Measurements from ENCODE around the gene IPO13.

Gene IPO13

DNA sequence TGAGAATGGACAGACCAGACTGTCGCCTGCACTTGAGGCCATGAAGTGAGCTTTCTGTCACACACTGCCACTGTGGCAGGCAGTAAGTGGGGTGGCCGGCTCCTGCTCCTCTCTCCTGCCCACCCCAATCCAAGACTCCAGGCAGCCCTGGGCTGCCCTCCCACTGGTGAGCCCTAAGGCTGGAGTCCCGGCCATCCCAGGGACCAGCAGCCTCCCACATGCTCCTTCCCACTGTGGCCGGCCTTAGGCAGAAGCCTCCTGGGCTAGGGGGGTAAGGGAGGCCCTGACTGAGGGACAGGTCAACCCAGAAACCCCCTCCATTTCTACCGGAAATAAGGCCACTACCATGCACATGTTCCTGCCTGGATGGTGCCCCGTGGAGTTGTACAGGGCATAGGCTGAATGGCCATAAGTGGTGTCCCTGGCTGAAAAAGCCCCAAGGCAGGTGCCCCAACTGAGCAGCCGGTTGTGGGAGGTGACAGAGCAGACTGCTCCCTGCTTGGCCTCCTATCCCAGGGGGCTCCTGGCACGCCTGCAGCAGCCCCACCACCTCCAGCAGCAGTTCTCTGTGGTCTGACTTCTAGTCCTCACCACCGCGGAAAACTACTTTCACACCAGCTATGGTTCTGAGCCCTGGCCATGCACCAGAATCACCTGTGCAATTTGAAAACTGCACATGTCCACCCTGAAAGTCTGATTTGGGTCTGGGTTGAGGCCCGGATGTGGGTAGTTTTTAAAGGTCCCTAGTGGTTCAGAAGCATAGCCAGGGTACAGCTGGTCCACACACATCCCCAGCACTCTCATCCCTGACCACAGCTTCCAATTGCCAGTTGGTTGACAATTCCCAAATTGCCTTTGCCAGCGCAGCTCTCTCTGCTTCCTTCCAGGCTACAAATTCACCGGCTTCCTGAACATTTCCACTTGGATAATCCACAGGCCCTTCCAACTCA is 14.8 kb upstream of the IPO13 start:
- H3K27me3 ChIP-seq (ENCODE audit: control insufficient read depth in 1 of 2, insufficient read depth in 2 of 2, low read length in 2 of 2) = no peaks in the 10 kb centered on the region
- H3K27ac ChIP-seq (ENCODE audit: low read length) = no peak overlapping the region
- no peak overlapping the region for H3K4me3 ChIP-seq (ENCODE audit: low read length in 2 of 2)
- no peak overlapping the region for H3K9ac ChIP-seq (ENCODE audit: low read length in 2 of 2)
- peaks cover 39% of the 10 kb centered on the region for H3K4me1 ChIP-seq (ENCODE audit: control insufficient read depth, insufficient read depth, low read length)
- H3K9me3 ChIP-seq (ENCODE audit: control insufficient read depth in 2 of 2, low read length in 2 of 2) = no peaks in the 10 kb centered on the region
- no peaks in the 10 kb centered on the region for H3K36me3 ChIP-seq (ENCODE audit: control insufficient read depth in 2 of 2, insufficient read depth in 2 of 2, low read length in 2 of 2)

DNA sequence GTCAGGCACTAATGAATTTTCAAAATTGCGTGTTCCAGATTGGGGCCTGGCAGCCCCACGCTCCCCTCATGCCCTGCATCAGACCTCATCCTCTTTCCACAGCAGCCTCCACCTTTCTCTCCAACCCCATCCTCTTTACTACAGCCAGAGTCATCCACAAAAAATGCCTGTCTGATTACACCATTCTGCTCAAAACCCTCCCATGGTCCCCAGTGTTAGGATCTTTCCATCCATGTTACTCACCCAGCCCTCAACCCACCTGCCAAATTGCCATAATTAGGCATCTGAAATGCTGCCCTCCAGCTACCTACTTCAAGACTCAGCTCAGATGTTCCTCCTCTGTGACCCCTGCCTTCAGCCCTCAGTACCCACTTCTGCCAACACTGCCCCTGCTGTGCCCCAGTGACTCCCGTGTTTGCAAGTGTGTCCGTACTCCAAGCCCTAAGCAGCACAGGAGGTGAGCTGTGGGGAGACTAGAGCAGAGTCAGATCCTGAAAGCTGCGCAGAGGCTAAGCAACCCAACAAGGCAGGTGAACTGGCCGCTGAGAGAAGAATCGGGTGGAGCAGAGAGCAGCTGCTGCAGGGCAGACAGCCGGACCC is 13.9 kb upstream of the IPO13 start:
- H3K9me3 ChIP-seq (ENCODE audit: control insufficient read depth in 2 of 2, low read length in 2 of 2) = no peaks in the 10 kb centered on the region
- peak overlapping the region; percentile 57 to 75 for H3K4me3 ChIP-seq (ENCODE audit: low read length in 2 of 2)
- peaks cover 40% of the 10 kb centered on the region for H3K4me1 ChIP-seq (ENCODE audit: control insufficient read depth, insufficient read depth, low read length)
- H3K9ac ChIP-seq (ENCODE audit: low read length in 2 of 2) = peak overlapping the region; percentile 33 to 64
- H3K27ac ChIP-seq (ENCODE audit: low read length) = no peak overlapping the region
- no peaks in the 10 kb centered on the region for H3K36me3 ChIP-seq (ENCODE audit: control insufficient read depth in 2 of 2, insufficient read depth in 2 of 2, low read length in 2 of 2)
- H3K27me3 ChIP-seq (ENCODE audit: control insufficient read depth in 1 of 2, insufficient read depth in 2 of 2, low read length in 2 of 2) = no peaks in the 10 kb centered on the region

DNA sequence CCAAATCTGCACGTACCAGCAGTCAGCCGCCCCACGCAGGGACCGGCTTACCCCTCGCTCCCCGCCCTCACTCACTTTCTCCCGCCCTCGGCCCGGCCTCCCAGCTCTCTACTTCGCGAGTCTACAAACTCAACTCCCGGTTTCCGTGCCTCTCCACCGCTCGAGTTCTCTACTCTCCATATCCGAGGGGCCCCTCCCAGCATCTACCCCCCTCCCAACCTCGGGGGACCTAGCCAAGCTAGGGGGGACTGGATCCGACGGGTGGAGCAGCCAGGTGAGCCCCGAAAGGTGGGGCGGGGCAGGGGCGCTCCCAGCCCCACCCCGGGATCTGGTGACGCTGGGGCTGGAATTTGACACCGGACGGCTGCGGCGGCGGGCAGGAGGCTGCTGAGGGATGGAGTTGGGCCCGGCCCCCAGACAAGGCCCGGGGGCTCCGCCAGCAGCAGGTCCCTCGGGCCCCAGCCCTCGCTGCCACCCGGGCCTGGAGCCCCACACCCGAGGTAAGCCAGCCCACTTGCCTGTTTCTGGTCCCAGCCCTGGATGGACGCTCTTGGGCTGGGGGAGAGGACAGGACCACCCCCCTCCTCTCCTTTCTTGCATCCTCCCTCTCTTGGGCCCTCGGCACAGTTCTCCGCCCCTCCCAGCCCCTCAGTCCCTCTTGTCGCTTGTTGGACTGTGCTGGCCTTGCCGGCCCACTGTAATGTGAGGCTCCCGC is 13.2 kb upstream of the IPO13 start, which contains the start of gene ARTN:
TSS of gene ARTN (plus strand) at position 416 of the 715 bp plus-strand sequence. CDS start 1,856 bp downstream, outside the sequence.
- Histone ChIP-seq H3K27ac (ENCODE audit: low read length) (peak within 1 kb of the TSS; percentile 24), H3K36me3 (ENCODE audit: control insufficient read depth in 2 of 2, insufficient read depth in 2 of 2, low read length in 2 of 2) (no peaks in the 10 kb centered on the region), H3K9me3 (ENCODE audit: control insufficient read depth in 2 of 2, low read length in 2 of 2) (no peaks in the 10 kb centered on the region), H3K27me3 (ENCODE audit: control insufficient read depth in 1 of 2, insufficient read depth in 2 of 2, low read length in 2 of 2) (no peaks in the 10 kb centered on the region), H3K9ac (ENCODE audit: low read length in 2 of 2) (peak within 1 kb of the TSS; percentile 33 to 64), H3K4me3 (ENCODE audit: low read length in 2 of 2) (peak within 1 kb of the TSS; percentile 57 to 75), H3K4me1 (ENCODE audit: control insufficient read depth, insufficient read depth, low read length) (peaks cover 40% of the 10 kb centered on the region)

DNA sequence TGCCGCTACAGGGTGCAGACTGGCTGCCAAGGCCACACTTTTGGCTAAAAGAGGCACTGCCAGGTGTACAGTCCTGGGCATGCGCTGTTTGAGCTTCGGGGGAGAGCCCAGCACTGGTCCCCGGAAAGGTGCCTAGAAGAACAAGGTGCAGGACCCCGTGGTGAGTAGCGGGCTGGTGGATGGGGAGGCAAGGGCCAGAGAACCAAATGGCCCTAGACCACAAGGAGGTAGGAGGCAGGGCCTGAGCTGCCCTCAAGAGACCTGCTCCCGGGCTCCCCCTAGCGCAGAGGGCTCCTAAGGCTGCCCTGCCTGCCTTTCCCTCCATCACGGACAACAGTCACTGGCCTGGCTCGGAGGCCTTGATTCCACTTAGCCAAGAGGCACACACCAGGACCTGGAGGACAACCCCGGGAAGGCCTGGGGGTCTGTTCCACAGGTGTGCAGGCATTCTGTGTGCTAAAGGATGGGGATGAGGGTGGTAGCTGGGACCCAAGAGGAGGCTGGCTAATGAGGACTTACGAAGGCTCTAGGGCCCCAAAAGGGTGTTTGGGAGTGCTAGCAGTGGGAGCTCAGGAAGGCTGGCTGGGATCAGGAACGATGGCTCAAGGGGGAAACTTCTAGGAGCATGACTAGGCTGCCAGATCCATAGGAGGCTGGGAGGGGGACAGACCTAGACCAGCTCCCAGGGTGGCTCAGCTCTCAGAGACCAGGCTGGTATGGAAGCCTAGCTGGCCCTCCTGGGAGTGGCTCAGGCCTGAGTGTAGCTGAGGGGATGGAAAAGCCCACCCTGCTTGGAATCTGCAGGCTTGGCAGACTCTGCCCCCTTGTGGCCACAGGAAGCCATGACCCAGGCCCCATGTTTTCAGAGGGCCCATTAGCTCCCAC is 12.4 kb upstream of the IPO13 start:
- Histone ChIP-seq H3K9ac (ENCODE audit: low read length in 2 of 2) (peak overlapping the region in 1 of 2 donors; percentile 64), H3K4me1 (ENCODE audit: control insufficient read depth, insufficient read depth, low read length) (peaks cover 40% of the 10 kb centered on the region), H3K27ac (ENCODE audit: low read length) (peak overlapping the region; percentile 24), H3K4me3 (ENCODE audit: low read length in 2 of 2) (peak overlapping the region; percentile 57 to 75), H3K9me3 (ENCODE audit: control insufficient read depth in 2 of 2, low read length in 2 of 2) (no peaks in the 10 kb centered on the region), H3K36me3 (ENCODE audit: control insufficient read depth in 2 of 2, insufficient read depth in 2 of 2, low read length in 2 of 2) (no peaks in the 10 kb centered on the region), H3K27me3 (ENCODE audit: control insufficient read depth in 1 of 2, insufficient read depth in 2 of 2, low read length in 2 of 2) (no peaks in the 10 kb centered on the region)

DNA sequence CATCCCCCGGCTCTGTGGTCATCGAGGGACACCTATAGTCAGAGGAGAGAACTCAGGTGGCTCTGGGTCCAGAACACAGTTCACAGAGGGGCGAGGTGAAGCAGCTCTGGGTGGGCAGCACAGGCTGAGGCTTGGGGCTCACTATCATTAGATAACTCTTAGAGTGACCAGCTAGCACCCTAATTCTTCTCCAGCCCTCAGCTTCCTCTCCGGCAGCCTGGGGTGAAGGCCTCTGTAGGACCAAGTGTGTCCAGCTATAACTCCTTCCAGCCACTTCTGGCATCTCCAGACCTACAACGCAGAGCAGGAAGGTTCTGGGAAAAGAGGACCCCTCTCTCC is 11.8 kb upstream of the IPO13 start:
- H3K27me3 ChIP-seq (ENCODE audit: control insufficient read depth in 1 of 2, insufficient read depth in 2 of 2, low read length in 2 of 2) = no peaks in the 10 kb centered on the region
- H3K9ac ChIP-seq (ENCODE audit: low read length in 2 of 2) = peak overlapping the region in 1 of 2 donors; percentile 51
- peak overlapping the region in 1 of 2 donors; percentile 75 for H3K4me3 ChIP-seq (ENCODE audit: low read length in 2 of 2)
- no peaks in the 10 kb centered on the region for H3K9me3 ChIP-seq (ENCODE audit: control insufficient read depth in 2 of 2, low read length in 2 of 2)
- no peak overlapping the region for H3K27ac ChIP-seq (ENCODE audit: low read length)
- H3K4me1 ChIP-seq (ENCODE audit: control insufficient read depth, insufficient read depth, low read length) = peaks cover 40% of the 10 kb centered on the region
- H3K36me3 ChIP-seq (ENCODE audit: control insufficient read depth in 2 of 2, insufficient read depth in 2 of 2, low read length in 2 of 2) = no peaks in the 10 kb centered on the region

DNA sequence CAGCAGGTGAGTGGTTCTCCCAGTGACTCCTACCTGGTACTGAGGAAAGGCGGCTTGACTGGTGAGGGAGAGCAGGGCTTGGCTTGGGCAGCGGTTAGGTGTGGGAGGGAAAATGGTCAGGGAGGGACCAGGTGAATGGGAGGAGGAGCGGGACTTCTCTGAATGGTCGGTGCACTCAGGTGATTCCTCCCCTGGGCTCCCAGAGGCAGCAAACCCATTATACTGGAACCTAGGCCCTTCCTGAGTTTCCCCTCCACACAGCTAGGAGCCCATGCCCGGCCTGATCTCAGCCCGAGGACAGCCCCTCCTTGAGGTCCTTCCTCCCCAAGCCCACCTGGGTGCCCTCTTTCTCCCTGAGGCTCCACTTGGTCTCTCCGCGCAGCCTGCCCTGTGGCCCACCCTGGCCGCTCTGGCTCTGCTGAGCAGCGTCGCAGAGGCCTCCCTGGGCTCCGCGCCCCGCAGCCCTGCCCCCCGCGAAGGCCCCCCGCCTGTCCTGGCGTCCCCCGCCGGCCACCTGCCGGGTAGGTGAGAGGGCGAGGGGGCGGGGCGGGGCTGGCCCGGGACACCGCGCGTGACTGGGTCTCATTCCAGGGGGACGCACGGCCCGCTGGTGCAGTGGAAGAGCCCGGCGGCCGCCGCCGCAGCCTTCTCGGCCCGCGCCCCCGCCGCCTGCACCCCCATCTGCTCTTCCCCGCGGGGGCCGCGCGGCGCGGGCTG is 10.9 kb upstream of the IPO13 start:
- Histone ChIP-seq H3K9ac (ENCODE audit: low read length in 2 of 2) (peak overlapping the region; percentile 13 to 58), H3K4me3 (ENCODE audit: low read length in 2 of 2) (peak overlapping the region; percentile 43 to 69), H3K36me3 (ENCODE audit: control insufficient read depth in 2 of 2, insufficient read depth in 2 of 2, low read length in 2 of 2) (no peaks in the 10 kb centered on the region), H3K9me3 (ENCODE audit: control insufficient read depth in 2 of 2, low read length in 2 of 2) (no peaks in the 10 kb centered on the region), H3K27me3 (ENCODE audit: control insufficient read depth in 1 of 2, insufficient read depth in 2 of 2, low read length in 2 of 2) (no peaks in the 10 kb centered on the region), H3K4me1 (ENCODE audit: control insufficient read depth, insufficient read depth, low read length) (peaks cover 40% of the 10 kb centered on the region), H3K27ac (ENCODE audit: low read length) (no peak overlapping the region)

DNA sequence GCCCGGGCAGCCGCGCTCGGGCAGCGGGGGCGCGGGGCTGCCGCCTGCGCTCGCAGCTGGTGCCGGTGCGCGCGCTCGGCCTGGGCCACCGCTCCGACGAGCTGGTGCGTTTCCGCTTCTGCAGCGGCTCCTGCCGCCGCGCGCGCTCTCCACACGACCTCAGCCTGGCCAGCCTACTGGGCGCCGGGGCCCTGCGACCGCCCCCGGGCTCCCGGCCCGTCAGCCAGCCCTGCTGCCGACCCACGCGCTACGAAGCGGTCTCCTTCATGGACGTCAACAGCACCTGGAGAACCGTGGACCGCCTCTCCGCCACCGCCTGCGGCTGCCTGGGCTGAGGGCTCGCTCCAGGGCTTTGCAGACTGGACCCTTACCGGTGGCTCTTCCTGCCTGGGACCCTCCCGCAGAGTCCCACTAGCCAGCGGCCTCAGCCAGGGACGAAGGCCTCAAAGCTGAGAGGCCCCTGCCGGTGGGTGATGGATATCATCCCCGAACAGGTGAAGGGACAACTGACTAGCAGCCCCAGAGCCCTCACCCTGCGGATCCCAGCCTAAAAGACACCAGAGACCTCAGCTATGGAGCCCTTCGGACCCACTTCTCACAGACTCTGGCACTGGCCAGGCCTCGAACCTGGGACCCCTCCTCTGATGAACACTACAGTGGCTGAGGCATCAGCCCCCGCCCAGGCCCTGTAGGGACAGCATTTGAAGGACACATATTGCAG is 10.2 kb upstream of the IPO13 start:
- Histone ChIP-seq H3K27me3 (ENCODE audit: control insufficient read depth in 1 of 2, insufficient read depth in 2 of 2, low read length in 2 of 2) (no peaks in the 10 kb centered on the region), H3K27ac (ENCODE audit: low read length) (peak overlapping the region; percentile 6), H3K36me3 (ENCODE audit: control insufficient read depth in 2 of 2, insufficient read depth in 2 of 2, low read length in 2 of 2) (no peaks in the 10 kb centered on the region), H3K9ac (ENCODE audit: low read length in 2 of 2) (peak overlapping the region; percentile 53 to 60), H3K4me1 (ENCODE audit: control insufficient read depth, insufficient read depth, low read length) (peaks cover 40% of the 10 kb centered on the region), H3K4me3 (ENCODE audit: low read length in 2 of 2) (peak overlapping the region; percentile 60 to 69), H3K9me3 (ENCODE audit: control insufficient read depth in 2 of 2, low read length in 2 of 2) (no peaks in the 10 kb centered on the region)

DNA sequence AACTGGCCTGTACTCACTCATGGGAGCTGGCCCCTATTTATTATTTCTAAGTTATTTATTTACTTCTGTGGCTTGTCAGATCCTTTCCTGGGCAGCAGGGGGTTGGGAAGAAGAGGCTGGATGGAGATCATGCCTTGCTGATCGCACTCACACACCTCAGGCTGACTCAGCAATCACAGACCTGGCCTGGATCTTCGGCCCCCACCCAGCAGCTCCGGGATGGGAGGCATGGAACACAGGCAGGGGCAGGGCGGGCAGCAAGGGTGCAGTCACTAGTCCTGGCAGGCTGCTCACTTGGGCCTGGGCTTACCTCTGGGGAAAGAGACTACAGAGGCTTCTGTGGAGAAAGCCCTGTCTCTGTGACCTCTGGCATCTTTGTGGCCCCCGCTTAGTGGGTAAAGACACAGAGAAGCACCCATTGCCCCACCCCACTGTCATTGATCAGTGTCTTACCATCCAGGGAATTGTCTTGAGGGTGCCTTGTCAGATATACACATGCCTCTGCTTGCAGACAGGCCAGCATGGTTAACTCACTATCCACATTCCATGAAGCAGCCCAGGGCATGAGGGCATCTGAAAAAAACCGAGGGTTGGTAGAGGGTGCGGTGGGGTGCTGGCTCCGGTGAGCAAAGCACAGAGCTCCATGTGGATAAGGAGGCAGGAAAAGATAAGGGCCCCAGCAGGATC is 9.4 kb upstream of the IPO13 start:
- Histone ChIP-seq H3K4me1 (ENCODE audit: control insufficient read depth, insufficient read depth, low read length) (peaks cover 40% of the 10 kb centered on the region), H3K4me3 (ENCODE audit: low read length in 2 of 2) (peak overlapping the region in 1 of 2 donors; percentile 69), H3K27ac (ENCODE audit: low read length) (no peak overlapping the region), H3K9ac (ENCODE audit: low read length in 2 of 2) (no peak overlapping the region), H3K27me3 (ENCODE audit: control insufficient read depth in 1 of 2, insufficient read depth in 2 of 2, low read length in 2 of 2) (no peaks in the 10 kb centered on the region), H3K9me3 (ENCODE audit: control insufficient read depth in 2 of 2, low read length in 2 of 2) (no peaks in the 10 kb centered on the region), H3K36me3 (ENCODE audit: control insufficient read depth in 2 of 2, insufficient read depth in 2 of 2, low read length in 2 of 2) (no peaks in the 10 kb centered on the region)

DNA sequence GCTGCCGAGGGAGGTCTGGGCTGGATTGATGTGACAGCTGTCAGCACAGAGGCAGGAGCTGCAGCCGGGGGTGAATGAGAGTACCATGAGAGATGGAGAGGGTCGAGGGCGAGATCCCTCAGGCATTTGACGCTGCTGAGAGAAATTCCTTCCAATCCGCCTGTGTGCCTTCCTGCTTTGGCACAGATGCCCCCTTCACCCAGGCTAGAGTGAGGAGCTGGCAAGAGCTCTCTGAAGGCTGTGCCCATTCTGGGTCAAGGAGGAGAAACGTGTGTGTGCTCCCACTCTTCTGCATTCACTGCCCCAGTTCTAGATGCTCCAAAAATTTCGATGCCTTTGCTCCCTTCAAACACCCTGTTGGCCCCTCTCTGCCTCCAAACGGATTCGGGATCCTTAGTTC is 8.4 kb upstream of the IPO13 start:
- Histone ChIP-seq H3K4me1 (ENCODE audit: control insufficient read depth, insufficient read depth, low read length) (peaks cover 33% of the 10 kb centered on the region), H3K4me3 (ENCODE audit: low read length in 2 of 2) (no peak overlapping the region), H3K9me3 (ENCODE audit: control insufficient read depth in 2 of 2, low read length in 2 of 2) (no peaks in the 10 kb centered on the region), H3K27me3 (ENCODE audit: control insufficient read depth in 1 of 2, insufficient read depth in 2 of 2, low read length in 2 of 2) (no peaks in the 10 kb centered on the region), H3K27ac (ENCODE audit: low read length) (no peak overlapping the region), H3K9ac (ENCODE audit: low read length in 2 of 2) (no peak overlapping the region), H3K36me3 (ENCODE audit: control insufficient read depth in 2 of 2, insufficient read depth in 2 of 2, low read length in 2 of 2) (no peaks in the 10 kb centered on the region)
